ENCODE data around the gene CDX2.

DNA sequence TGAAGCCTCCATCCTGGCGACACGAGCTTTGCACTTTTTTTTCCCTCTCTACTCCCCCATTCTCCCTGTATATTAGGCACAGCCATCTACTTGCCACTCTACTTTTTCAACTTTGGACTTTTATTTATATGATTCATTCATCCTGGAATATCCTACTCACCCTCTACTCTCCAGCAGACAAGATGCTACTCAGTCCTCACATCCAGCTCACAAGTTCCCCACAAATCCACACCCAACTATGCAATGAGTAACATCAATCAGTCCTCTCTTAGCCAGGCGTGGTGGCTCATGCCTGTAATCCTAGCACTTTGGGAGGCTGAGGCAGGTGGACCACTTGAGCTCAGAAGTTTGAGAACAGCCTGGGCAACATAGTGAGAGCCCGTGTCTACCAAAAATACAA is 43.3 kb upstream of the CDX2 start:
- TF ChIP-seq CTCF (conservative IDR thresholded peaks at IDR 0.05; ENCODE audit: low read length) (no peak), EZH2phosphoT487 (IDR thresholded peaks at IDR 0.05; ENCODE audit: borderline replicate concordance, low read depth, low read length) (no peak)

All from OCI-LY7 (cell line).